ENCODE measurements around the gene NBAS.

GRCh38 chr2:15155959-15156574 lies 405.1 kb downstream of the NBAS start:
- TF ChIP-seq CTCF (IDR thresholded peaks at IDR 0.05; ENCODE audit: insufficient read depth, low read length, poor library complexity, severe bottlenecking) (no peak), EZH2phosphoT487 (conservative IDR thresholded peaks at IDR 0.05; ENCODE audit: low read length) (no peak)

All from SU-DHL-6 (cell line).